Measurements from ENCODE around the gene PPIL6.

GRCh38 chr6:109397020-109397419, 43.4 kb downstream of the PPIL6 start:
- TF ChIP-seq POLR2AphosphoS5 (IDR thresholded peaks at IDR 0.05; ENCODE audit: low read depth, low read length) (no peak), REST (IDR thresholded peaks at IDR 0.05; ENCODE audit: insufficient read depth in 1 of 2, low read depth in 2 of 2, low read length in 2 of 2) (no peak)
